Neural progenitor cell (in vitro differentiated cells): ENCODE data around the gene ANKS1B. TPM values are rescaled to one million over a fixed set of nuclear protein-coding genes. Genes with fewer than 3 reads are reported as not detected.

Experiments
- DNase-seq: peaks from one replicate; pipeline ENCODE4 v3.0.0-alpha.2; 2016; ENCODE audit warnings: low spot score
- H2AFZ ChIP-seq: fragments of 200-600 bp; sonication (generic); replicated peaks from 2 replicates; pipeline ENCODE4 v1.6.1; 2016; ENCODE audit warnings: antibody characterized with exemption
- H3F3A ChIP-seq: fragments of 200-600 bp; sonication (generic); 2 replicates; pipeline ENCODE4 v1.6.1; 2016; ENCODE audit warnings: antibody characterized with exemption, low read depth
- H3K27ac ChIP-seq: fragments of 200-600 bp; sonication (generic); 2 replicates; pipeline ENCODE4 v1.5.1; 2016; ENCODE audit warnings: mild to moderate bottlenecking
- H3K27me3 ChIP-seq: fragments of 200-600 bp; sonication (generic); 2 replicates; pipeline ENCODE4 v1.6.1; 2016; ENCODE audit warnings: mild to moderate bottlenecking, moderate library complexity
- H3K36me3 ChIP-seq: fragments of 200-600 bp; sonication (generic); 2 replicates; pipeline ENCODE4 v1.5.1; 2016
- H3K4me1 ChIP-seq: fragments of 200-600 bp; sonication (generic); 2 replicates; pipeline ENCODE4 v1.6.1; 2016; ENCODE audit warnings: mixed run types
- H3K4me2 ChIP-seq: fragments of 200-600 bp; sonication (generic); 2 replicates; pipeline ENCODE4 v1.6.1; 2016
- H3K4me3 ChIP-seq: fragments of 200-600 bp; sonication (generic); 2 replicates; pipeline ENCODE4 v1.5.1; 2016
- H3K79me2 ChIP-seq: fragments of 200-600 bp; sonication (generic); 2 replicates; pipeline ENCODE4 v1.6.1; 2016; ENCODE audit warnings: low read depth
- H3K9ac ChIP-seq: fragments of 200-600 bp; sonication (generic); 2 replicates; pipeline ENCODE4 v1.6.1; 2016
- H3K9me3 ChIP-seq: fragments of 200-600 bp; sonication (generic); 2 replicates; pipeline ENCODE4 v1.5.1; 2016; ENCODE audit warnings: low read depth
- H4K20me1 ChIP-seq: fragments of 200-600 bp; sonication (generic); 2 replicates; pipeline ENCODE4 v1.6.1; 2016; ENCODE audit warnings: low read depth
- H3K27ac Mint-ChIP-seq: 3 replicates; pipeline ENCODE4 v1.8.0; 2021; ENCODE audit warnings: mixed read lengths
- H3K27me3 Mint-ChIP-seq: 2 replicates; pipeline ENCODE4 v1.8.0; 2022; ENCODE audit warnings: low read depth, mild to moderate bottlenecking, inconsistent platforms, moderate library complexity, mixed read lengths; ENCODE audit not compliant: insufficient read depth
- H3K36me3 Mint-ChIP-seq: 3 replicates; pipeline ENCODE4 v1.8.0; 2021; ENCODE audit warnings: mixed read lengths
- H3K4me1 Mint-ChIP-seq: 3 replicates; pipeline ENCODE4 v1.8.0; 2021; ENCODE audit warnings: mixed read lengths
- H3K4me3 Mint-ChIP-seq: 3 replicates; pipeline ENCODE4 v1.8.0; 2021; ENCODE audit warnings: mild to moderate bottlenecking, moderate library complexity, mixed read lengths
- H3K9me3 Mint-ChIP-seq: 3 replicates; pipeline ENCODE4 v1.8.0; 2020; ENCODE audit warnings: mixed read lengths
- CTCF ChIP-seq: fragments of 200-600 bp; sonication (generic); IDR thresholded peaks from 2 replicates; pipeline ENCODE4 v1.5.1; 2017; ENCODE audit warnings: antibody characterized with exemption, mild to moderate bottlenecking
- EZH2 ChIP-seq: fragments of 200-600 bp; sonication (generic); IDR thresholded peaks from 2 replicates; pipeline ENCODE4 v1.6.1; 2017; ENCODE audit warnings: antibody characterized with exemption, mild to moderate bottlenecking, moderate library complexity
- EZH2phosphoT487 ChIP-seq: fragments of 200-600 bp; sonication (generic); IDR thresholded peaks from 2 replicates; pipeline ENCODE4 v1.6.1; 2017; ENCODE audit warnings: antibody characterized with exemption
- total RNA-seq: library from RNA; depleted of rRNA; stranded (reverse); fragments of >200 nt; gene quantifications from 2 replicates; pipeline ENCODE4 v1.2.3, GENCODE V29; 2015; ENCODE audit warnings: low replicate concordance

Gene ANKS1B
- total RNA-seq, 1 donor from 2014 or later = 7.9 TPM

GRCh38 chr12:99068993-99069747 is 915.6 kb downstream of the ANKS1B start:
- no peak for DNase-seq
- Mint-ChIP-seq H3K36me3 (no peaks in the 10 kb centered on the region), H3K27ac (no peak overlapping the region), H3K27me3 (no peaks in the 10 kb centered on the region), H3K4me1 (peaks cover 12% of the 10 kb centered on the region), H3K4me3 (no peak overlapping the region), H3K9me3 (no peaks in the 10 kb centered on the region)
- H2AFZ ChIP-seq = no peak overlapping the region
- H3K79me2 ChIP-seq = no peaks in the 10 kb centered on the region
- H3K27me3 ChIP-seq = no peaks in the 10 kb centered on the region
- no peaks in the 10 kb centered on the region for H3F3A ChIP-seq
- no peaks in the 10 kb centered on the region for H4K20me1 ChIP-seq
- H3K4me3 ChIP-seq = no peak overlapping the region
- H3K36me3 ChIP-seq = no peaks in the 10 kb centered on the region
- TF ChIP-seq CTCF (no peak), EZH2 (no peak), EZH2phosphoT487 (no peak)
- no peak overlapping the region for H3K9ac ChIP-seq
- H3K9me3 ChIP-seq = no peaks in the 10 kb centered on the region
- no peak overlapping the region for H3K4me2 ChIP-seq
- H3K27ac ChIP-seq = no peak overlapping the region
- H3K4me1 ChIP-seq = peaks cover 5% of the 10 kb centered on the region

- H3F3A ChIP-seq = no peaks in the 10 kb centered on the region
- peaks cover 8% of the 10 kb centered on the region for H3K4me1 Mint-ChIP-seq
- H3K4me3 ChIP-seq = no peak overlapping the region
- H3K27ac ChIP-seq = no peak overlapping the region
- no peak for DNase-seq
- H3K9me3 ChIP-seq = no peaks in the 10 kb centered on the region
- H3K9me3 Mint-ChIP-seq = no peaks in the 10 kb centered on the region
- H3K9ac ChIP-seq = no peak overlapping the region
- H2AFZ ChIP-seq = no peak overlapping the region
- H3K27me3 Mint-ChIP-seq = no peaks in the 10 kb centered on the region
- H4K20me1 ChIP-seq = no peaks in the 10 kb centered on the region
- H3K4me3 Mint-ChIP-seq = no peak overlapping the region
- H3K27ac Mint-ChIP-seq = no peak overlapping the region
- H3K79me2 ChIP-seq = no peaks in the 10 kb centered on the region
- H3K36me3 ChIP-seq = no peaks in the 10 kb centered on the region
- H3K4me1 ChIP-seq = peaks cover 4% of the 10 kb centered on the region
- no peaks in the 10 kb centered on the region for H3K36me3 Mint-ChIP-seq
- no peaks in the 10 kb centered on the region for H3K27me3 ChIP-seq
- no peak overlapping the region for H3K4me2 ChIP-seq
- TF ChIP-seq EZH2phosphoT487 (no peak), EZH2 (no peak), CTCF (no peak)
These were observed 917.5 kb downstream of the ANKS1B start for GRCh38 chr12:99067171-99067785.

- no peak for TF ChIP-seq CTCF
- TF ChIP-seq EZH2phosphoT487 = no peak
- no peak for TF ChIP-seq EZH2
- no peak overlapping the region for H3K4me3 Mint-ChIP-seq
- H3K4me1 Mint-ChIP-seq = peaks cover 10% of the 10 kb centered on the region
- Histone ChIP-seq H3F3A (no peaks in the 10 kb centered on the region), H3K27ac (no peak overlapping the region), H3K79me2 (no peaks in the 10 kb centered on the region), H3K4me2 (no peak overlapping the region), H2AFZ (no peak overlapping the region), H3K27me3 (no peaks in the 10 kb centered on the region), H3K4me3 (no peak overlapping the region), H3K4me1 (peaks cover under 1% of the 10 kb centered on the region), H4K20me1 (no peaks in the 10 kb centered on the region), H3K36me3 (no peaks in the 10 kb centered on the region), H3K9ac (no peak overlapping the region), H3K9me3 (no peaks in the 10 kb centered on the region)
- H3K36me3 Mint-ChIP-seq = no peaks in the 10 kb centered on the region
- H3K9me3 Mint-ChIP-seq = no peaks in the 10 kb centered on the region
- no peaks in the 10 kb centered on the region for H3K27me3 Mint-ChIP-seq
- DNase-seq = no peak
- H3K27ac Mint-ChIP-seq = no peak overlapping the region
These were observed 918.0 kb downstream of the ANKS1B start for GRCh38 chr12:99066726-99067125.
